Measurements from ENCODE around the gene PLA2G5. TPM values are rescaled to one million over a fixed set of nuclear protein-coding genes. Genes with fewer than 3 reads are reported as not detected.
"Not testable (repeated sequence)": the region's sequence is repeated elsewhere in the genome, so short reads cannot be mapped to it uniquely, and the experiment has no call there.

The PLA2G5 gene
- total RNA-seq, 1 donor from 2014 or later = not detected

- Mint-ChIP-seq H3K9me3 (ENCODE audit: low read depth) (peaks cover 16% of the 10 kb centered on the region), H3K4me1 (ENCODE audit: low read depth) (no peaks in the 10 kb centered on the region), H3K4me3 (ENCODE audit: low read depth) (no peak overlapping the region), H3K27me3 (peaks cover 11% of the 10 kb centered on the region), H3K27ac (no peak overlapping the region), H3K36me3 (ENCODE audit: insufficient read depth) (no peaks in the 10 kb centered on the region)
- no peak for TF ChIP-seq CTCF (IDR thresholded peaks at IDR 0.05; ENCODE audit: unreplicated experiment)
- DNase-seq (ENCODE audit: low spot score, unreplicated experiment) = no peak
Observed at GRCh38 chr1:20037877-20038276, 32.1 kb upstream of the PLA2G5 start.

GRCh38 chr1:20047096-20047495 is 22.9 kb upstream of the PLA2G5 start:
- no peak overlapping the region for H3K4me3 Mint-ChIP-seq (ENCODE audit: low read depth)
- no peak overlapping the region for H3K27ac Mint-ChIP-seq
- H3K4me1 Mint-ChIP-seq (ENCODE audit: low read depth) = no peaks in the 10 kb centered on the region
- H3K36me3 Mint-ChIP-seq (ENCODE audit: insufficient read depth) = no peaks in the 10 kb centered on the region
- no peak for DNase-seq (ENCODE audit: low spot score, unreplicated experiment)
- H3K9me3 Mint-ChIP-seq (ENCODE audit: low read depth) = peaks cover 25% of the 10 kb centered on the region
- peaks cover 6% of the 10 kb centered on the region for H3K27me3 Mint-ChIP-seq
- no peak for TF ChIP-seq CTCF (IDR thresholded peaks at IDR 0.05; ENCODE audit: unreplicated experiment)

- no peak overlapping the region for H3K27ac Mint-ChIP-seq
- peaks cover 36% of the 10 kb centered on the region for H3K9me3 Mint-ChIP-seq (ENCODE audit: low read depth)
- no peak for DNase-seq (ENCODE audit: low spot score, unreplicated experiment)
- no peak overlapping the region for H3K4me3 Mint-ChIP-seq (ENCODE audit: low read depth)
- H3K27me3 Mint-ChIP-seq = peaks cover 6% of the 10 kb centered on the region
- H3K4me1 Mint-ChIP-seq (ENCODE audit: low read depth) = no peaks in the 10 kb centered on the region
- no peak for TF ChIP-seq CTCF (IDR thresholded peaks at IDR 0.05; ENCODE audit: unreplicated experiment)
- H3K36me3 Mint-ChIP-seq (ENCODE audit: insufficient read depth) = peaks cover 1% of the 10 kb centered on the region
Observed at GRCh38 chr1:20048563-20048962, 21.4 kb upstream of the PLA2G5 start.

- H3K9me3 Mint-ChIP-seq (ENCODE audit: low read depth) = peaks cover 38% of the 10 kb centered on the region
- not testable (repeated sequence) for H3K27me3 Mint-ChIP-seq; H3K4me3 Mint-ChIP-seq (ENCODE audit: low read depth); H3K27ac Mint-ChIP-seq; H3K36me3 Mint-ChIP-seq (ENCODE audit: insufficient read depth); H3K4me1 Mint-ChIP-seq (ENCODE audit: low read depth); DNase-seq (ENCODE audit: low spot score, unreplicated experiment)
Observed at GRCh38 chr1:20049056-20049798, 20.8 kb upstream of the PLA2G5 start.

GRCh38 chr1:20051218-20051829 is 18.7 kb upstream of the PLA2G5 start:
- Mint-ChIP-seq H3K4me1 (ENCODE audit: low read depth) (no peaks in the 10 kb centered on the region), H3K27ac (no peak overlapping the region), H3K9me3 (ENCODE audit: low read depth) (peaks cover 40% of the 10 kb centered on the region), H3K4me3 (ENCODE audit: low read depth) (no peak overlapping the region), H3K36me3 (ENCODE audit: insufficient read depth) (peaks cover 1% of the 10 kb centered on the region), H3K27me3 (peaks cover 15% of the 10 kb centered on the region)
- DNase-seq (ENCODE audit: low spot score, unreplicated experiment) = no peak
- TF ChIP-seq CTCF (IDR thresholded peaks at IDR 0.05; ENCODE audit: unreplicated experiment) = no peak

GRCh38 chr1:20052386-20052785 is 17.6 kb upstream of the PLA2G5 start:
- DNase-seq (ENCODE audit: low spot score, unreplicated experiment) = no peak
- peaks cover 35% of the 10 kb centered on the region for H3K9me3 Mint-ChIP-seq (ENCODE audit: low read depth)
- no peak for TF ChIP-seq CTCF (IDR thresholded peaks at IDR 0.05; ENCODE audit: unreplicated experiment)
- peaks cover 13% of the 10 kb centered on the region for H3K27me3 Mint-ChIP-seq
- no peaks in the 10 kb centered on the region for H3K4me1 Mint-ChIP-seq (ENCODE audit: low read depth)
- H3K27ac Mint-ChIP-seq = no peak overlapping the region
- H3K4me3 Mint-ChIP-seq (ENCODE audit: low read depth) = no peak overlapping the region
- H3K36me3 Mint-ChIP-seq (ENCODE audit: insufficient read depth) = peaks cover 1% of the 10 kb centered on the region

All from progenitor cell of endocrine pancreas (in vitro differentiated cells).